Gastrocnemius medialis (tissue), 4 donors: Measurements from ENCODE around the gene HBD. TPM values are rescaled to one million over a fixed set of nuclear protein-coding genes. Genes with fewer than 3 reads are reported as not detected.

Source experiments
- ATAC-seq, 2 donors: fragments of 150-250 bp; one replicate each; pipeline ENCODE4 v1.9.1; 2016
- DNase-seq, 2 donors: peaks; one replicate each; pipeline ENCODE4 v3.0.0-alpha.2; 2019
- H3K27ac ChIP-seq, 4 donors: fragments of 200-600 bp; sonication (generic); 1 replicate in 1 of 4; 2 replicates in 3 of 4; pipeline ENCODE4 v1.5.1; 2016 to 2018; ENCODE audit warnings: mild to moderate bottlenecking in 2 of 4, moderate library complexity in 1 of 4
- H3K27me3 ChIP-seq, 3 donors: fragments of 200-600 bp; sonication (generic) in 2 of 3; 1 replicate in 1 of 3; 2 replicates in 2 of 3; pipeline versions ENCODE4 v1.5.1 to v1.6.0; 2016 to 2019; ENCODE audit warnings: mild to moderate bottlenecking in 1 of 3, moderate library complexity in 1 of 3
- H3K36me3 ChIP-seq, 2 donors: fragments of 200-600 bp; sonication (generic) in 1 of 2; one replicate each; pipeline ENCODE4 v1.5.1; 2017 to 2018
- H3K4me1 ChIP-seq, 2 donors: fragments of 200-600 bp; sonication (generic) in 1 of 2; one replicate each; pipeline ENCODE4 v1.5.1; 2016 to 2017; ENCODE audit warnings: mild to moderate bottlenecking in 2 of 2
- H3K4me3 ChIP-seq, 4 donors: fragments of 200-600 bp; sonication (generic) in 3 of 4; 1 replicate in 1 of 4; 2 replicates in 3 of 4; pipeline ENCODE4 v1.5.1; 2016 to 2019; ENCODE audit warnings: mild to moderate bottlenecking in 2 of 4
- H3K9me3 ChIP-seq, 3 donors: fragments of 200-600 bp; sonication (generic) in 2 of 3; 1 replicate in 1 of 3; 2 replicates in 2 of 3; pipeline ENCODE4 v1.5.1; 2016 to 2019
- CTCF ChIP-seq, 5 experiments: fragments of 450-650 bp in 3 of 5; fragments of 200-600 bp in 2 of 5; sonication (generic) in 2 of 5; IDR thresholded peaks in 4 of 5; conservative IDR thresholded peaks in 1 of 5; 1 replicate in 4 of 5; 2 replicates in 1 of 5; pipeline ENCODE4 v1.5.1; 2016 to 2019; ENCODE audit warnings: antibody characterized with exemption in 5 of 5, mild to moderate bottlenecking in 3 of 5, moderate library complexity in 3 of 5
- POLR2A ChIP-seq, 2 donors: fragments of 450-650 bp; IDR thresholded peaks; one replicate each; pipeline ENCODE4 v1.6.1; 2017; ENCODE audit warnings: antibody characterized with exemption in 2 of 2, mild to moderate bottlenecking in 2 of 2, moderate library complexity in 2 of 2
- in situ Hi-C, 4 donors: fragments of 200-750 bp; cut with MboI; loops; one replicate each; pipeline versions ENCODE4 v1.15.0 to v1.8.0; 2017; ENCODE audit warnings: low sequenced_read_pairs in 4 of 4
- intact Hi-C: fragments of 100-400 bp; cut with DNase I; formaldehyde crosslinking; loops from one replicate; pipeline ENCODE4 v1.15.1; 2023; ENCODE audit warnings: low total_unique reads
- total RNA-seq, 4 donors: library from RNA; depleted of rRNA; stranded (reverse); fragments of >200 nt; gene quantifications; one replicate each; pipeline versions ENCODE4 v1.1.0 to v1.2.3, GENCODE V29; 2016

HBD gene
- total RNA-seq, 4 donors from 2014 or later = not detected

DNA sequence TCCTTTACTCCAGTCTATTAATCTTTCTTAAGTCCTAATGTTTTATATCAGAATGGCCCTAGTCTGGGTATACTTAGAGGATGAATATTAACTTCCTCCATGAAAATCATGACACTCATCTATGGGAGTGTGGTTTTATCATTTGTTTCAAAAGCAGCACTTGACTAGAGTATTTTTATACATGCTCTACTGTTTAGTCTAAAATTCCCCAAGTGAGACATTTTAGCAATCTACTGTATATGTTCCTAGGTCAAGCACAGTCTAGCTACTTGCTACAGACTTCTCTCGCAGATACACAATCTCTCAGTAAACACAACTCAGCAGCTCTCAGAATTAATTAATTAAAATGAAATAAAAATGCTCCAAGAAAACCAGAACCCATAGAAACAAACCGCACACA is 4.5 kb downstream of the HBD start:
- H3K9me3 ChIP-seq = no peaks in the 10 kb centered on the region
- no peaks in the 10 kb centered on the region for H3K4me1 ChIP-seq
- DNase-seq (no peak), ATAC-seq (no peak)
- H3K36me3 ChIP-seq = no peaks in the 10 kb centered on the region
- in situ Hi-C loops = no loop called here
- intact Hi-C loops = no loop called here
- no peak overlapping the region for H3K27ac ChIP-seq
- H3K27me3 ChIP-seq = no peaks in the 10 kb centered on the region
- TF ChIP-seq CTCF (IDR thresholded peaks at IDR 0.05 in 4 of 5, conservative IDR thresholded peaks at IDR 0.05 in 1 of 5) (no peak), POLR2A (IDR thresholded peaks at IDR 0.05) (no peak)
- no peak overlapping the region for H3K4me3 ChIP-seq

- Histone ChIP-seq H3K36me3 (no peaks in the 10 kb centered on the region), H3K4me1 (no peaks in the 10 kb centered on the region), H3K9me3 (no peaks in the 10 kb centered on the region), H3K4me3 (no peak overlapping the region), H3K27me3 (no peaks in the 10 kb centered on the region), H3K27ac (no peak overlapping the region)
- DNase-seq (no peak), ATAC-seq (no peak)
- intact Hi-C loops = no loop called here
- in situ Hi-C loops = no loop called here
- TF ChIP-seq CTCF (IDR thresholded peaks at IDR 0.05 in 4 of 5, conservative IDR thresholded peaks at IDR 0.05 in 1 of 5) (no peak), POLR2A (IDR thresholded peaks at IDR 0.05) (no peak)
Measured at GRCh38 chr11:5229356-5229755, 4.9 kb downstream of the HBD start.

DNA sequence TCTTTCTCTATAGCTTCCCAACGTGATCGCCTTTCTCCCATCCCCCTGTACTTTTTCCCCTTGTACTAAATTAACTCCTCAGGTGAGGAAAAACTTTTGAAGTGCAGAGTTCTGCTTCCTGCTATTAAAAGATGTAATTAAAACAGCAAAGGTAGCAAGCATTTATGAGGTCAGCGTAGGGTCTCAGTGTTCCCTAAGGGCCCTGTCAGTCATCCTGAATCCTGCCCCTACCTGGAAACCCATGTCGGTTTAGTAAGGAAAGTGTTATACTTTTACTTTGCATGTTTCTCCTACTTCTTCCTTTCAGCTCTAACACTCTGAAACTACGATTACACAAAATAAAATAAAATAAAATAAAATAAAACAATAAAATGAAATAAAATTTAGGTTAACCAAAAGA is 6.2 kb downstream of the HBD start:
- no peak for ATAC-seq
- intact Hi-C loops = no loop called here

DNA sequence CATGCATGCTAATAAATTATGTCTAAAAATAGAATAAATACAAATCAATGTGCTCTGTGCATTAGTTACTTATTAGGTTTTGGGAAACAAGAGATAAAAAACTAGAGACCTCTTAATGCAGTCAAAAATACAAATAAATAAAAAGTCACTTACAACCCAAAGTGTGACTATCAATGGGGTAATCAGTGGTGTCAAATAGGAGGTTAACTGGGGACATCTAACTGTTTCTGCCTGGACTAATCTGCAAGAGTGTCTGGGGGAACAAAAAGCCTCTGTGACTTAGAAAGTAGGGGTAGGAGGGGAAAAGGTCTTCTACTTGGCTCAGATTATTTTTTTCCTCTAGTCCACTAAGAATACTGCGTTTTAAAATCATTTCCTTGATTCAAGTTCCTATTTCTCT is 6.6 kb downstream of the HBD start:
- DNase-seq (no peak), ATAC-seq (no peak)
- H3K4me3 ChIP-seq = no peak overlapping the region
- no peaks in the 10 kb centered on the region for H3K4me1 ChIP-seq
- no peaks in the 10 kb centered on the region for H3K27me3 ChIP-seq
- in situ Hi-C loops = no loop called here
- no peak for TF ChIP-seq POLR2A (IDR thresholded peaks at IDR 0.05)
- no peak for TF ChIP-seq CTCF (IDR thresholded peaks at IDR 0.05 in 4 of 5, conservative IDR thresholded peaks at IDR 0.05 in 1 of 5)
- H3K9me3 ChIP-seq = no peaks in the 10 kb centered on the region
- H3K36me3 ChIP-seq = no peaks in the 10 kb centered on the region
- no peak overlapping the region for H3K27ac ChIP-seq
- intact Hi-C loops = no loop called here

More for the DNA sequence above, 6.2 kb downstream of the HBD start:
- Histone ChIP-seq H3K4me1 (no peaks in the 10 kb centered on the region), H3K9me3 (no peaks in the 10 kb centered on the region), H3K27ac (no peak overlapping the region), H3K27me3 (no peaks in the 10 kb centered on the region), H3K36me3 (no peaks in the 10 kb centered on the region), H3K4me3 (no peak overlapping the region)
- DNase-seq = no peak
- in situ Hi-C loops = no loop called here
- TF ChIP-seq CTCF (IDR thresholded peaks at IDR 0.05 in 4 of 5, conservative IDR thresholded peaks at IDR 0.05 in 1 of 5) (no peak), POLR2A (IDR thresholded peaks at IDR 0.05) (no peak)

GRCh38 chr11:5226732-5227310 is 7.5 kb downstream of the HBD start, which contains the start of gene HBB:
Gene HBB (minus strand): TSS chr11:5227071. CDS start chr11:5227021, 50 bp downstream.
- H3K27me3 ChIP-seq = no peaks in the 10 kb centered on the region
- DNase-seq (no peak), ATAC-seq (no peak)
- intact Hi-C loops (no loop called here), in situ Hi-C loops (no loop called here)
- no peaks in the 10 kb centered on the region for H3K36me3 ChIP-seq
- no peak within 1 kb of the TSS for H3K27ac ChIP-seq
- no peak within 1 kb of the TSS for H3K4me3 ChIP-seq
- TF ChIP-seq CTCF (IDR thresholded peaks at IDR 0.05 in 4 of 5, conservative IDR thresholded peaks at IDR 0.05 in 1 of 5) = no peak
- TF ChIP-seq POLR2A (IDR thresholded peaks at IDR 0.05) = no peak
- H3K9me3 ChIP-seq = no peaks in the 10 kb centered on the region
- H3K4me1 ChIP-seq = no peaks in the 10 kb centered on the region
